Activated gamma-delta T cell (primary cell): ENCODE results near the gene FGFR2.

Experiments used
- DNase-seq: peaks from one replicate; lab custom pipeline; 2025; lab: John Stamatoyannopoulos, UW
- total RNA-seq, 2 donors: gene quantifications; one replicate each; lab custom pipeline; 2026; lab: John Stamatoyannopoulos, UW

FGFR2 gene
- total RNA-seq: 0.31 to 0.36 reads per million in 2 donors

- no peak for DNase-seq
These were observed at the start of gene FGFR2 for GRCh38 chr10:121598263-121599249. TSS of gene FGFR2 (minus strand) at chr10:121598444. CDS start at chr10:121593817, 4,627 bp downstream.

DNA sequence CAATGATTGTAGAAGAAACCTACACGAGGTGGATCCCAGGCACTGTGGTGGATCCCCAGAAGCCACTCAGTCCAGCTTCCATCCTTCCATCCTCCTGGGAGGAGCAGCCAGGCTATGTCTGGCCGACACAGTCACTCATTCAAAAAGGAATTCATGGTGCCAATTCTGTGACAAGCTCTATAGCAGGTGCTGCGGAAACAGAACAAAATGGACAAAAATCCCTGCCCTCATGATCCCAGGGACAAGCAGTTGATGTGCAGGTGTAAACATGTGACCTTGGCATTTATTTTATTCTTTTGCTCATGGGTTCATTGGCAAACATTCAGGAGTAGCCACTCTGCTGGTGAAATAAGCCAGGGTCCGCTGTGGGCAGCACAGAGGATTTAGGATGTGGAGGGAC lies 49.2 kb upstream of the FGFR2 start:
- DNase-seq: no peak

DNA sequence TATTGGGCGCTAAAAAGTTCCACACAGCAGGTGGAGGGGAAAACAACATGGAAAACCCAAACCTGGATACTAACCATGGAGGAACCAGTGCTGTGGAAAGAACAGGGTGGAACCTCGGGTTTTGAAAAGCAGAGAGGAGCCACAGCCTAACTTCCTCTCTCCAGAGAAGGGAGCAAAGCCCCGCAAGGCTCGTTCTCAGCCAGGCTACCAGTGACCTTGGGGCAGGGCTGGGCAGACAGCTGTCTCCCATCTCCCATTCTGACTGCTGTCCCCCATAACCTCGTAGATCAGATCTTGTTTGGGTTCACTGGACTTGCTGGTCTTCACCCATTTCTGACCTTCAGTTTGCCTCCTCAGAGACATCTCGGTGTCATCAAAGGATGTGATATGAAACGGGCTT lies 47.5 kb upstream of the FGFR2 start:
- no peak for DNase-seq

DNA sequence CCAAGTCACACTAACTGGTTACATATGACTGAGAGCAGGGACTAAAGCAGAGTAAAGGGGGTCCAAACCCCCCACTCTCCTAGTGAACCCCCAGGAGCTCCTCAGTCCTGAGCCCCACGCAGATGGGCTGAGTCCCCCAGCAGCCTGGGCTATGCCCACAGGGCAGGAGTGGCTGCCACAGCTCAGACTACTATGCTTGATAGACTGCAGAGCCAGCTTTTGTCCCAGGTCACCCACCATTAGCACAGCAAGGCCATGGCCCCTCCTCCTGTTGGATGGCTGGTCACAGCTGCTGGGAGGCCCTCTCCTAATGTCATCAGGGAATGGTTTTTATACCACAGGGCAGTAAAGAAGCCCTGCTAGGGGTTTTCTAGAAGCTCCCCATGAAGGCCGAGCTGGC lies 46.3 kb upstream of the FGFR2 start:
- DNase-seq: no peak

GRCh38 chr10:121640266-121640665 lies 42.0 kb upstream of the FGFR2 start:
- DNase-seq: no peak

DNA sequence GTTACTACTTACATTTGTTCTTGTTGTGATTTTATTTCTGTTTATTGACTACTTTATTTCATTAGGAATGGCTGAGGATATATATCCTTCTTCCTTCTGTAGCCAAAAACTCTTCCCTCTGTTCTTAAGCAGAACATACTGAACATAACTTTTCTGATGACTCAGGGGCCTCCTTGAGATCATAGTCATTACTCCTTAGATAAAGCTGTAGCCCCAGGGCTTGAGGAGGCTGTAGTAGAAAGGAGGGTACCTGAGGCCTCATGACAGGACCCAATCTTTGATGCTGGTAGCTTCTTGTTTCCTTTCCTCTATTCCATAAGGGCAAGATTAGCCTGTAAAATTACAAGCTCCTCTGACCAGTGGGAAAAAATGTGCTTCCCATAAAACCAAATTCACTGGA lies 41.2 kb upstream of the FGFR2 start:
- DNase-seq: no peak

- DNase-seq: no peak
These were observed 39.2 kb upstream of the FGFR2 start for GRCh38 chr10:121637437-121637836.

GRCh38 chr10:121633056-121633455 lies 34.8 kb upstream of the FGFR2 start:
- no peak for DNase-seq

DNA sequence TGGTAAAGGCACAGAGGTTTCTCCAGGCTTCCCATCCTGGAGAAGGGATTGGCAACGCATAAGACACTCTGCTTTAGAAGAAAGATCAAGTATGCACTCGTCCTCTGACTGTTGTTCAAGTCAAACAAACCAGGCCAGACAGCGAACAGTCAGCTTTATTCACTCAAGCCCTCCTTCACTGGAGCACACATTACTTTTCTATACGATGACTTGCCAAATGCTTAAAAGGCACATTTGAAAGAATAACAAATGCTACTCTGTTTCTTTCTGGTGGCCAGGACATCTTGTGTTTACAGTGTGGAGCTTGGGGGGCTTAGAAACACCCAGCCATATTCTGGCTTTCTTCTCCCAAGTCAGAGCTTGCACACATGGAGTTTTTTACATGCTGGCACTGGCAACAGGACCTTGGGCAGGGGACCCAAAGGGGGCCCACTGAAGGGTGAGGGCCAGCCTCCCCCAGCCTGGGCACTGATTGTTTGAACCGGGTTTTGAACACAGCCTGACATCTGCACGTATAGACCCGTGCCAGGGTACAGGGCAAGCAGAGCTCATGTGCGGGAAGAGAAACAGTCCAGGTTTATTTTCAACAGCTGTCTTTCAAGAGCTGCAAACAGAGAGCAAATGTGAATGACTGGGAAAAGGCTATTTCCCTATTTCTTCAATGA lies 33.3 kb upstream of the FGFR2 start:
- DNase-seq: no peak

DNA sequence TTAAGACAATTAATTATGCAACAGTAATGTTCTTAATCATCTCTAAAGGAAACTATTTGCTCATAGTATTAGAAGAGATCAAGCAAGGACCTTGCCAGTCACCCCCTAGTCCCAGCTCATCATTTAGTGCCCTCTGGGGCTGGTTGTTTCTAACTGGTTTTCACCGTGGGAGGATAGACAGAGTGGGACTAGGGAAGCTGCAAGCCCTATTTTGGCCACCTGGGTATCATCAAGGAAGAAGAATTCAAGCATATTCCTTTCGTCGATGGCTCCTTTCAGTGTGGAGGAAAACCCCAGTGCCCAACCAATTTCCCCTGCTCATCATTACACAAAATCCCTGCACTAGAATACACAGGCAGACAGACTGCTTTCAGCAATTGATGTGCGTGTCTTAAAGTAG lies 30.6 kb upstream of the FGFR2 start:
- DNase-seq: no peak

DNA sequence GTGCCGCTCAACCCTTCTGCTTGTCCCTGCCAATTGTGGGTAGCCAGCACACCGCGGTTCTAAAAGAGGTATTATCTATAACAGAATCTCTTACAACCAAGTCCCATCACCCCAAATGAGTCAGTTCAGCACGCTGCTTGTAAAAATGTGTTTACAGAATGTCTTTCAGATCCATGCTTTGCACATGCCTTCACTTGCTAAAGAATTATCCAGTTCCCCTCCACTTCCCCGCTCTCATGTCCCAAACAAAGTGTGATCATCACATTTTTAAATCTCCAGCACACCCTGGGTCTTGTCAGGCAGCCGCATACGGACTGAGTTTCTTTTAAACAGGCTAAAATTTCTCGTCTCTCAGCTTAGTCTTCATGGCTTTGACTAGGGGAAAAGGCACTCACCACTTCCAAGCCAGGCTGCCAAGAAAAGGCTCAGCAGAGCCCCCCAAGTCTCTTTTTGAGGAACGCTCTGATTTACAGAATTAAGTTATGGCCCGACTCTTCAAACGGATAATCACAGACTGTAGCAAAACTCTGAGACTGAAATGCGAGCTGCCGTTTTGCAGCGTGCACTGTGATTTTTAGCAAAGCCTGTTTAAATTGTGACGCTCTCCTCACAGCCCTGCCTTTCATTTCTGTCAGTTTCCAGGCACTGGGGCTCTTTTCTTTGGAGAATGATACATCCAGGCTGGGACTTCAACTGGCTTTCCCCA lies 29.8 kb upstream of the FGFR2 start:
- DNase-seq: no peak

- no peak for DNase-seq
These were observed 26.7 kb upstream of the FGFR2 start for GRCh38 chr10:121624836-121625486.

GRCh38 chr10:121618906-121619305 lies 20.7 kb upstream of the FGFR2 start:
- DNase-seq: no peak

GRCh38 chr10:121617176-121617575 lies 18.9 kb upstream of the FGFR2 start:
- no peak for DNase-seq

- no peak for DNase-seq
These were observed 18.0 kb upstream of the FGFR2 start for GRCh38 chr10:121616291-121616690.

DNA sequence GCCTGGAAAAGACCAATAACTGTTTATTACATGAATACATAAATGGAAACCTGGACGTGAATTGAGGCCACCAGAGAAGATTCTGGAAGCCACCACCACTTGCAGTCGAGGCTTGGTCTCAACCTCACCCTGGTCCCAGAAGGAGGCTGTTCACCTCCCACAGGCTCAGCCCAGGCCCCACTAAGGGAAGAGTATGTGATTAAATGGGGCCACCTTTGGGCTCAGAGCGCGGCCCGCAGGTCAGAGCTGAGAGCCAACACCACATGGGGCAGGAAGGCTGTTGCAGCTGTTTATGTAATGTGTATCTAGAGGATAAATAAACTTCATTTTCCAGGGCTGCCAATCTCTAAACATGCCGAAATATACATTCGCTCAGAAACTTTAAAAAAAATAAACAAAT lies 17.6 kb upstream of the FGFR2 start:
- no peak for DNase-seq

DNA sequence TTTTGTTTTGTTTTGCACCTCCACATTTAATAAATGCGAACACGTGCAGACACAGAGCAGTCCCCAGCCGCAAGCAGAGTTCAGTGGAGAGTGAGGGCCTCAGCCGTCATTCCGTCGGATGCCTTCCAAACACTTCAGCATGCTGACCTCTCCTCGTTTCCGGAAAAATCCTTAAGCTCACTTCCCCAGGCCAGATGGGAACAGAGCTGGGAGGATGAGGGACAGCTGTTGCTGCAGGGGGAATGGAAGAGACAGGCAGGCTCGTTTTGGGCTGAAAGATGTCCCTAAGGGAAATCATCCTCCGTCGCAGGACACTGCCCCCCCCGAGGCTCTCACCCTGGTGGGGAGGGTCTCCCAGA lies 17.2 kb upstream of the FGFR2 start:
- no peak for DNase-seq

DNA sequence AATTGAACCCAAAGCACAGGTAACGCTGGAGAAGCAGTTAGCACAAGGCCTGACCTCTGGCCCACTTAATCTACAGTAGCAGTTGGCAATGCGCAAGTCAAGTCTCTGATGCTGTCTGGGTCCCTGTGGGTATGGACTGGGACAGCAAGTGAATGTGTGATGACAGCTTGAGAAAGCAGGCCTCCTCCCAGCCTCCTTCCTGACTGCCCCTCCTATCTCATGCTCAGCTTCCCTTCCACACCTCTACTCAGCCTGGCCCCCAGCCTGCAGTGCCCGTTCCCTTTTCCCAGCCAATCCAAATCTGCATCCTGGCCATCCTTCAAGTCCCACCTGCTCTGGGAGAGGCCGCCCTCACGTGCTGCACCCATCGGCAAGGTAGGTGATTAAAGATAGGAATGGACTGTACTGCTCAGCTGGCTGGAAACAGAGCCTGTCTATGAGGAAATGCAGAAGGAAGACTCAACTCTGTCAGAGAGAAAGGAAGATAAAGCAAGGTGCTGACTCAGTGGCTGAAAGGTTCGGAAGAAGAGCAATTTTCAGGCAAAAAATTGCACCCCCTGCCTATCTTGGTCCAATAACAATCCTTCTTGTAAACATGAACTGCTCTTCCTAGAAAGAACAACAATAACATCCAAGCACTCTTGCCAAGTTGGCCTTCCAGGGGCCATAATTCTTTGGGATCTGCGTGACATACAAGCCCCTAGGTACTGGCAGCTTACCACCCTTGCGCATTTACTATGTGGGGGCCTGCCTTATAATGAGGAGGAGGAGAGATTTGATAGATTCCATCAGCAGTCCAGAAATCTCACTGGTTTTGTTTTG lies 16.6 kb upstream of the FGFR2 start:
- no peak for DNase-seq

DNA sequence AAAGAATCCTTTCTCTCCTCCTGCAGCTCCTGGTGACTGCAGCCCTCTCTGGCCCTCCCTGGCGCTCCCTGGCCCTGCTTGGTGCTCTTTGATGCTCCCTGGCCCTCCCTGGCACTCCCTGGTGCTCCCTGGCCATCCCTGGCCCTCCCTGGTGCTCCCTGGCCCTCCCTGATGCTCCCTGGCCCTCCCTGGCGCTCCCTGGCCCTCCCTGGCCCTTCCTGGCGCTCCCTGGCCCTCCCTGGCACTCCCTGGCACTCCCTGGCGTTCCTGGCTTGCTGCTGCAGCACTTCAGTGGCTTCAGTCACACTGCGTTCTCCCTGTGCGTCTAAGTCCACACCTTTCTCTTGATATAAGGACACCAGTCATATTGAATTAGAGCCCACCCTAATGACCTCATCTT lies 15.2 kb upstream of the FGFR2 start:
- DNase-seq: no peak

GRCh38 chr10:121611393-121612159 lies 13.3 kb upstream of the FGFR2 start:
- DNase-seq: no peak
